HG03575 (cell line): ENCODE data around the gene CHPF.

ENCODE experiments used
- ATAC-seq: cut with Tn5 transposase; IDR thresholded peaks from one replicate; pipeline ENCODE4 v1.9.1; 2021; ENCODE audit not compliant: unreplicated experiment, insufficient number of reproducible peaks, low FRiP score; ENCODE audit errors: extremely low read depth

The CHPF gene

GRCh38 chr2:219521066-219521880 lies 22.3 kb downstream of the CHPF start:
- ATAC-seq, result no peak

DNA sequence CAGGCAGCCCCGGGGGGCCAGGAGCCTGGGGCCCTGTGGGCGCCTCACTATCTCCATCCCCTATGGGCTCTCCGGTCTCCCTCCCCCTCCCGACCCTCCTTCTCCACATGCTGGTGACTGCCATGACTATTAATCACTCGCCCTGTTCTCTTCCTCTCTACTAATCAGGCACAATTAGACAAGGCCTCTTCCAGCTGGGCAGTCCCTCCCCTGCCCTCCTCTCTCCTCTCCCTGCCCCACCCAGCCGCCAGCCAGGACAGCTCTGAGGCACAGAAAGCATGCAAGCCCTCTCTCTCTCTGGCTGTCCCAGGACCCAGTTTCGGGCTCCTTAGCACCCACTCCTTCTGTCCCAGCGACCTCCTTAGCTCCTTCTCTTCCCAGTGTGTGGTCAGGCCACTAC lies 23.5 kb downstream of the CHPF start:
- no peak for ATAC-seq

- no peak for ATAC-seq
Measured at GRCh38 chr2:219519526-219519916, 24.1 kb downstream of the CHPF start.

GRCh38 chr2:219517954-219518778 lies 25.4 kb downstream of the CHPF start:
- no peak for ATAC-seq

GRCh38 chr2:219516888-219517287 lies 26.7 kb downstream of the CHPF start:
- ATAC-seq, result no peak

GRCh38 chr2:219515874-219516629 lies 27.6 kb downstream of the CHPF start:
- ATAC-seq, result no peak

DNA sequence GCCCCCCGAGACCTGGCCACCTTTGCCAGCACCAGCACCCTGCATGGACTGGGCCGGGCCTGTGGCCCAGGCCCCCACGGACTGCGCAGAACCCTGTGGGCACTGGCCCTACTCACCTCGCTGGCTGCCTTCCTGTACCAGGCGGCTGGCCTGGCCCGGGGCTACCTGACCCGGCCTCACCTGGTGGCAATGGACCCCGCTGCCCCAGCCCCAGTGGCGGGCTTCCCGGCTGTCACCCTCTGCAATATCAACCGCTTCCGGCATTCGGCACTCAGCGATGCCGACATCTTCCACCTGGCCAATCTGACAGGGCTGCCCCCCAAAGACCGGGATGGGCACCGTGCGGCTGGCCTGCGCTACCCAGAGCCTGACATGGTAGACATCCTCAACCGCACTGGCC lies 28.8 kb downstream of the CHPF start:
- ATAC-seq, result no peak

DNA sequence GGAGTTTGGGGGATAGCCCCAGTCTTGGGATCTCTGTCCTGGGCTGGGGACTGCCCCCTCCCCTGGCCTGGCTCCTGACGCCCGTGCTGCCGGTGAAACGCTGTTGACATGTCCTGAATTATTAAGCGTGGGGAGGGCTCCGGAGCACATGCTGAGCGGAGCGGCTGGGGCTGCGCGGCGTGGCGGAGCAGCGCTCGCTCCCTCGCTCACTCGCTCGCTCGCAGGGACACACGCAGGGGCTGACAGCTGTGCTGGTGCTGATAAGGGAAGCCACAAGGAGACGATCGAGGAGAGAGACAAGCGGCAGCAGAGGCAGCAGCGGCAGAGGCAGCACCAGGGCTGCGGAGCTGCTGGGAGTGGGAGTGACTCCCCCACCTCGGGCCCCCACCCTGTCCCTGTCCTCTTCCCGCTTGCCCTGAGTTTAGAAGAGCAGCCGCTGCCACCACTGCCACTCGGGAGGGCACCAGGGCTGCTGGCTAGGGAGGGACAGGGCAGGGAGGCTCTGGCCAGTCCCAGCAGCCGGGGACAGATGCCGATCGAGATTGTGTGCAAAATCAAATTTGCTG lies 29.3 kb downstream of the CHPF start, which contains the start of gene ASIC4:
Gene ASIC4 (plus strand): TSS at position 287 of the 566 bp plus-strand sequence. CDS start 243 bp downstream, at position 530.
- no peak for ATAC-seq

DNA sequence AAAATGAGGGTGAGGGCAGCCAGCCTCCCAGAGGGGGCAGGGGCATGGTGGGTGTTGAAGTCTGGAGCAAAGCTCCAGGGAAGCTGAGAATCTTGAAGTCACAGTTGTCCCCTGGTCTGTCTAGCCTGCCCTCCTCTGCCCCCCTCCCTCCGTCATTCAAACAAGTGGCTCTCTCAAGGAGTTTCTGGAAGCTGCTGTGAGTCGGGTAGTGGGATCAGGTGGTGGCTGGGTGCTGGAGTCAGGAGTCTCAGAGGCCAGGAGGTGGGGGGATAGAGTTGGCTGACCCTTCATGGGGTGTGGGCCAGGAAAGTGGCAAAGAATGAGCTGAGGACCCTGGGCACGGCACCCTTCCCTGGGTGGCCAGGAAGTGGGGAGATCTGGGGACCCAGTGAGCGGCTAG lies 29.8 kb downstream of the CHPF start:
- ATAC-seq, result no peak

DNA sequence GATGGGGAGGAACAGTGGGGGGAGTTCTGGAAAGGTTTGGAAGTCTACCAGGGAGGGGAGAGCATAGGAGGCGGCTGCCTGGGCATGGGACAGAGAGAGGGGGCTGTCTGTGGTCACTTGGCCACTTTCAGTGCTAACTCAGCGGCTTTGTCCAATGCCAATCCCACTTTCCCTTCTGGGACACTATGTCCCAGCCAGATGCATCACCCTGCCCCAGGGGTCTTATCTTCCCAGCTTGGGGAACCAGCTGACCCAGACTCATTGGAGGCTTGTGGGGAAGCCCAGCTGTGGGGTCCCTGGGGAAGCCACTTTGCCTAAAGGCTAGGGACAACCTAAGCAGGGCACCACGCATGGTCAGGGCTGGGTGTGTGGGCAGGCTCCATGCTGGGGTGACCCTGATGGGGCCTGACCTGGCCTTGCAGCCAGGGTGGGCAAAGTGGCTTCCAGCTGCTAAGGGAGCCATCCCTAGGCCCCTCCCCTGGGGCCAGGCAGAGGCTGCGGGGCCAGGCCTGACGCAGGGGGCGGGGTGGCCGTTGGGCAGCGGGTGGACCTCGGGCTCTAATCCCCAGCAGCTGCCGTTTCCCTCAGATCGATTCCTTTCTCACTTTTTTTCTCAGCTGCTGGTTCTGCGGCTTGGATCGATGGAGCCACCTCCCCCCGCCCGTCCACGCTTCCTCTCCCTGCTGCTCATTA lies 30.9 kb downstream of the CHPF start:
- ATAC-seq, result no peak

DNA sequence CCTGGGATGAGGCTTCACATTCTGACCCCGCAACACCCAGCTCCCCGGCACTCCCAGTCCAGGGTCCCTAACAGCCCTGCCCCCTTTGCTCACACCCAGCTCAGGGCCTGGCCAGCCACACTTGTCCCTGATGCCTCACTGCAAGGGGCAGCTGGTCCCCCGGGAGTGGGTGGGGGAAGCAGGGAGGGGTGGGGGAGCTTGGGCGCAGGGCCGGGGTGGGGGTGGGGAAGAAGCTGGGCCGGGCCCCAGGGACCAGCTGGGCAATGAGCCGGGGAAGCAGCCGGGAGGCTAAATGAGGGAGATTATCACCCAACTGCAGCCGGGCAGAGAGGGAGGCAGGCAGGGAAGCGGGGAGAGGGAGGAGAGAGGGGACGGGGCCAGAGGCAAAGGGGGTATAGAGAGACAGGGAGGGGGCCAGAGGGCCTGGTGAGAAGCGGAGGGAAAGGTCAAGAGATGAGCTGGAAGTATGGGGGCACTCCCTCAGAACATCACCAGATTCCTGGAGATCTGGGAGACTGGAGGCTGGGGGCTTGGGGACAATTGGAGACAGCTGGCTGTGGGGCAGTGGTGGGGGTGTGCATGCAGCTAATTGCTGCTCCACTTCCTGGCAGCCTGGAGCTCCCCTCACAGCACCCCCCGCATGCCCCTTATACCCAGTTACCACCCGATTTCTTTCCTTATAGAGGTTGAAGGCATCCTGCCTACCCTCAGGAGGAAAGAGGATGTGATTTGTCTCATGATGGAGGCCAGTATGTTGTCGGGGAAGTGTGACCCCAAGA lies 31.9 kb downstream of the CHPF start:
- no peak for ATAC-seq

DNA sequence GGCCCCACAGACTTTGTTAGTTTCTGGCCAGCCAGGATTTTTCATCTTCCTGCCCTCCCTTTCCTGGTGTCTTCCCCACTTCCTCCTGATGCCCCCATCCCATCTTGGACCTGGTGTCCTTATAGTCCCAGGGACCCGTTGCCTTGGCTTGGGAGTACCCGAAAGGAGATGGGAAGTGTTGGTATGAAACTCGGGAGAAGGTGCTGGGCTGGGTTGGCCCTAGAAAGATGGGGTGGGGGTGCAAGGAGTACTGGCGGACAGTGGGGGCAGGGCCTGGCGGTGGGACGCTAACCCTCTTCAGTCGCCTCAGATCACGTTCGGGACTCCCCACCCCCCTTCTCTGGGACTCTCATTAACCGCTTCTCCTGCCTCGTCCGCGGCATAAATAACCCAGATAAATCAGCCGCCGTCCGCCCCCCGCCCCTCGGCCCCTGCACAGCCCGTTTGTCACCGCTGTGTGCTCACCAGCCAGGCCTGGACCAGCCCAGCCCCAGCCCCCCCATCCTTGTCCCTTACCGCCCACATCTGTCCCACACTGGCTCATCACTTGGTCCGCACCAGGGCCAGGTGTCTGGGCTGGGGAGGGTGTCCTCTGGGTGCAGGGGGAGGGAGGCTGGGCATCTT lies 33.0 kb downstream of the CHPF start:
- ATAC-seq, result no peak

DNA sequence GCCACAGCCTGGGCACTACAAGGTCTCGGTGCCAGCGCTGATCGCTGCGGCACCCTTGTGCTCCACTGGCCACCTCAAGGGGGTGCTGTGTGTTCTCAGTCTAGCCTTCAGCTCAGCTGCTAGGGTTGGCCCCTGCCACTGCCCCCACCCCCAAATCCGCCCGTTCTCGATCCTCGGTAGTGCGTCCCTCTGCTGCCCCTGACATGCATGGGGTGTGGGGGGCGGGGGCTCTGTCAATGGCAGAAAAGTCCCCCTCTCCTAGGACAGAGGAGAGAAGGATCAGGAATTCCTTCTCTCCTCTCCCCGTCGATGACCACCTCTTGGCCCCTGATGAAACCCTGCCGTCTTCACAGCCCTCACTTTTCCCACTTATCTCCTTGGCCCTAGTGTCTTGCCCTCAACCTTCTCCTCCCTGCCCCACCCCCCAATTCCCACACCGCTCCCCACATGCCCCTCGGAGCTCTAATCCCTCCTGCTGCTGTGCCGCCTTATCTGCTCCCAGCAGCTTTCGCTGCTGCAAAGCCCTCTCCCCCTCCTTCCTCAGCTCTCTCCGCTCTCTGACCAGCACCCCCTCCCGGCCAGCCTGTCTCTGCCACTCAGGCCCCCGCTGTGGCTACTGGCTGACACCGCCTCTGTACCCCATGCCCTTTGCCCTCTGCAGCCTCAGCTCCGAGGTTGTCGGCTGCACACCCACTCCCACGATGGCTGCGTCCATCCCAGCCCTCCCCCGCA lies 33.7 kb downstream of the CHPF start:
- no peak for ATAC-seq

DNA sequence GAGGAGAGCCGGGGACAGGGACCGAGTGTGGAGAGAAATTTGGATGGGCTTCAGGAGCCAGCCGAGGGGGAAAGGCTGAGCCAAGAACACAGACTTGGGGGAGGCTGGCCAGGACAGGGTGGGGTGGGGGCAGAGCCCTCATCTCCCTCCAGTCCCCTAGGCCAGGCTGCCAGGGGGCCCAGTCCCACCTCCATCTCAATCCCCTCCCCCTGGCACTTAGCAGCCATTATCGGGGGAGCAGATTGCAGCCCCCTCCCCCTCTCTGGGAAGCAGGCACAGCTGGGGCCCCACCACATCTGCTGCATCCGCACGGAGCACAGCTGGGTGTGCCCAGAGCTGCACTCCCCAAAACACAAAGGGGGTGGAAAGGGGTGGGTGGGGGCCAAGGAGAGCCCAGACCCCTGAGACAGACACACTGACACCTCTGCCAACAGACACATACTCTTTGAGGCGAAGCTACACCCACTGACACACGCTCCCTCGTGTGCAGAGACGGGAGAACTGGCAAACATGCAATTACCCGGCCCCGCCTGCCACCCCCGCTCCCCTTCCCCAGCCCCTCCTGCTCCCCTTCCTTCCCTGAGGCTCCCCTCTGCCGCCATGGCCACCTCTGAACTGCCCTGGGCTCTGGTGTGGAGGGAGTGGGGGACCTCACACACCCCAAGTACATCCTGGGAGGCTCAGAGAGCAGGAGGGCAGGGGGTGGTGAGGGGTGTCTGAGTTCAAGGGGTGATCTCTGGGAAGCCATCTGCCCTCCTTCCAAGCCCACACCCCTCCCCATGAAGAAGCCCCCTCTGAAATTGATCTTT lies 34.4 kb downstream of the CHPF start:
- ATAC-seq, result no peak

DNA sequence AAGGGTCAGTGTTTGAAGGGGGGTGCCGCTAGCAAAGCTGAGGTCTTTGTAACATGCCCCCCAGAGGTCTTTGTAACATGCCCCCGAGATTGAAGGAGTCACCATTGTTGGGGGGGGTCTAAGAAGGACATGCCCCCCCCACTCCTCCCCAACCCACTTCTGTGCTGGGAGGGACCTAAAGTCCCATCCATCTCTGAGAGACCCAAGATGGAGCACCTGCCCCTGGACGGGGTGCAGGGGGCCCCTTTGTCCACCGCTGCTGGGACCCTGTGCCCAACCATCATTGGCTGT lies 35.2 kb downstream of the CHPF start:
- no peak for ATAC-seq
